GM23338 (cell line): ENCODE data around the gene CDIPT.

ENCODE experiments used
- CTCF ChIP-seq, 2 experiments: fragments of 200-600 bp in 1 of 2; sonication (generic) in 1 of 2; conservative IDR thresholded peaks; 2 replicates each; pipeline versions ENCODE4 v1.5.1 to v1.6.1; 2016 to 2017; ENCODE audit warnings: antibody characterized with exemption in 2 of 2, low read depth in 2 of 2, mild to moderate bottlenecking in 2 of 2, moderate library complexity in 1 of 2
- POLR2AphosphoS5 ChIP-seq: IDR thresholded peaks from 2 replicates; pipeline ENCODE4 v1.6.1; 2016; ENCODE audit warnings: antibody characterized with exemption, low read depth
- REST ChIP-seq: IDR thresholded peaks from one replicate; pipeline ENCODE4 v1.6.1; 2018; ENCODE audit warnings: antibody characterized with exemption; ENCODE audit not compliant: unreplicated experiment
- ZNF331 ChIP-seq: fragments of 250-450 bp; sonication (Bioruptor Pico); IDR thresholded peaks from 2 replicates; pipeline ENCODE4 v1.5.0; 2020; ENCODE audit warnings: low read depth, mild to moderate bottlenecking, moderate library complexity

- TF ChIP-seq CTCF (conservative IDR thresholded peaks at IDR 0.05; ENCODE audit: low read depth in 2 of 2) (no peak), ZNF331 (no peak), REST (no peak), POLR2AphosphoS5 (no peak)
Measured at GRCh38 chr16:29821643-29822115, 41.3 kb downstream of the CDIPT start.
